SK-N-SH treated with all-trans-retinoic acid at 6 μM for 48 hours (cell line): Measurements from ENCODE around the gene CES3.

Experiments
- ARNTL ChIP-seq: fragments of 450-650 bp; formaldehyde crosslinking; IDR thresholded peaks from 2 replicates; pipeline ENCODE4 v1.5.0; 2020; ENCODE audit warnings: low read depth, mild to moderate bottlenecking, moderate library complexity, borderline replicate concordance
- OSR1 ChIP-seq: fragments of 250-450 bp; sonication (Bioruptor Pico); IDR thresholded peaks from 2 replicates; pipeline ENCODE4 v1.8.0; 2022; ENCODE audit warnings: moderate library complexity, mild to moderate bottlenecking, inconsistent platforms
- SNAI2 ChIP-seq: fragments of 250-450 bp; sonication (Bioruptor Pico); IDR thresholded peaks from 2 replicates; pipeline ENCODE4 v1.5.0; 2020; ENCODE audit warnings: mild to moderate bottlenecking, moderate library complexity
- TF ChIP-seq, protein P1 (sequence below): fragments of 250-450 bp; sonication (Bioruptor Pico); IDR thresholded peaks from 2 replicates; pipeline ENCODE4 v1.8.0; 2020; ENCODE audit warnings: mild to moderate bottlenecking, moderate library complexity, borderline replicate concordance
- TF ChIP-seq, protein P2 (sequence below): fragments of 250-450 bp; sonication (Bioruptor Pico); IDR thresholded peaks from 2 replicates; pipeline ENCODE4 v1.5.0; 2020; ENCODE audit warnings: mild to moderate bottlenecking, moderate library complexity
- TF ChIP-seq, protein P3 (sequence below): fragments of 250-450 bp; sonication (Bioruptor Pico); IDR thresholded peaks from 2 replicates; pipeline ENCODE4 v1.5.1; 2020; ENCODE audit warnings: low read depth, mild to moderate bottlenecking, moderate library complexity

DNA sequence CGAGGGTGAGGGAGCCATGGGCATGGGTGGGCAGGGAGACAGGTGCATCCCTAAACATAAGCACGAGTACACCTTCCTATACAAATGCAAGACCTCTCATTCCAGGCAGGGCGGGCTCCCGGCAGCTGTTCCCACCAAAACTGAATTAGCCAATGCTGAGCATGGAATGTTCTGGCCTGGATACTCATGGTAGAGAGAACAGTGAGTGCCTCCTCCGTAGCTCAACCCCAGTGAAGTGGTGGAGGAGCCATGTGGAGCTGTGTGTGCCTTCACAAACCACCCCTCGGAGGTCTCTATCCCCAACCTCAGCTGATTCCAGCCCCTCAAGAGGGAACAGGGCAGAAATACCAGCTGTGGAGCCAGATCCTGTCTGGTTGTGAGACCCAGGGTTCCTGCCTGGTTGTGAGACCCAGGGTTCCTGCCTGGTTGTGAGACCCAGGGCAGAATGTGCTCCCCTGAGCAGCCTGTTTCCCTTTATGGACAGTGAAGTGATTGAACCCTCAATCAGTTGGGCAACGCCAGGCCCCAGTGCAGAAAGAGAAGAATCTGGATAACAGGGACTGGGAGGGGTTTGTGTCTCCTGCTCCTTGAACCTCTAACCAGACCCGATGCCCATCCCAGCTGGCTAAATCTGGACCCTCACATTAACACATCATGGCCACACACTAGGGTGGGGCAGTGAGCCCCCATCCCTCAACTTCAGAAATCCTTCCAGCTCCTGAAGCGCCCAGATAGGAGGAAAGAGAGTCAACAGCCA, 40.0 kb upstream of the CES3 start:
- TF ChIP-seq ARNTL (CRISPR knock-in tag), result no peak
- TF ChIP-seq, protein P1, sequence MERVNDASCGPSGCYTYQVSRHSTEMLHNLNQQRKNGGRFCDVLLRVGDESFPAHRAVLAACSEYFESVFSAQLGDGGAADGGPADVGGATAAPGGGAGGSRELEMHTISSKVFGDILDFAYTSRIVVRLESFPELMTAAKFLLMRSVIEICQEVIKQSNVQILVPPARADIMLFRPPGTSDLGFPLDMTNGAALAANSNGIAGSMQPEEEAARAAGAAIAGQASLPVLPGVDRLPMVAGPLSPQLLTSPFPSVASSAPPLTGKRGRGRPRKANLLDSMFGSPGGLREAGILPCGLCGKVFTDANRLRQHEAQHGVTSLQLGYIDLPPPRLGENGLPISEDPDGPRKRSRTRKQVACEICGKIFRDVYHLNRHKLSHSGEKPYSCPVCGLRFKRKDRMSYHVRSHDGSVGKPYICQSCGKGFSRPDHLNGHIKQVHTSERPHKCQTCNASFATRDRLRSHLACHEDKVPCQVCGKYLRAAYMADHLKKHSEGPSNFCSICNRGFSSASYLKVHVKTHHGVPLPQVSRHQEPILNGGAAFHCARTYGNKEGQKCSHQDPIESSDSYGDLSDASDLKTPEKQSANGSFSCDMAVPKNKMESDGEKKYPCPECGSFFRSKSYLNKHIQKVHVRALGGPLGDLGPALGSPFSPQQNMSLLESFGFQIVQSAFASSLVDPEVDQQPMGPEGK (CRISPR knock-in tag), result no peak
- no peak for TF ChIP-seq SNAI2 (CRISPR knock-in tag)
- TF ChIP-seq, protein P2, sequence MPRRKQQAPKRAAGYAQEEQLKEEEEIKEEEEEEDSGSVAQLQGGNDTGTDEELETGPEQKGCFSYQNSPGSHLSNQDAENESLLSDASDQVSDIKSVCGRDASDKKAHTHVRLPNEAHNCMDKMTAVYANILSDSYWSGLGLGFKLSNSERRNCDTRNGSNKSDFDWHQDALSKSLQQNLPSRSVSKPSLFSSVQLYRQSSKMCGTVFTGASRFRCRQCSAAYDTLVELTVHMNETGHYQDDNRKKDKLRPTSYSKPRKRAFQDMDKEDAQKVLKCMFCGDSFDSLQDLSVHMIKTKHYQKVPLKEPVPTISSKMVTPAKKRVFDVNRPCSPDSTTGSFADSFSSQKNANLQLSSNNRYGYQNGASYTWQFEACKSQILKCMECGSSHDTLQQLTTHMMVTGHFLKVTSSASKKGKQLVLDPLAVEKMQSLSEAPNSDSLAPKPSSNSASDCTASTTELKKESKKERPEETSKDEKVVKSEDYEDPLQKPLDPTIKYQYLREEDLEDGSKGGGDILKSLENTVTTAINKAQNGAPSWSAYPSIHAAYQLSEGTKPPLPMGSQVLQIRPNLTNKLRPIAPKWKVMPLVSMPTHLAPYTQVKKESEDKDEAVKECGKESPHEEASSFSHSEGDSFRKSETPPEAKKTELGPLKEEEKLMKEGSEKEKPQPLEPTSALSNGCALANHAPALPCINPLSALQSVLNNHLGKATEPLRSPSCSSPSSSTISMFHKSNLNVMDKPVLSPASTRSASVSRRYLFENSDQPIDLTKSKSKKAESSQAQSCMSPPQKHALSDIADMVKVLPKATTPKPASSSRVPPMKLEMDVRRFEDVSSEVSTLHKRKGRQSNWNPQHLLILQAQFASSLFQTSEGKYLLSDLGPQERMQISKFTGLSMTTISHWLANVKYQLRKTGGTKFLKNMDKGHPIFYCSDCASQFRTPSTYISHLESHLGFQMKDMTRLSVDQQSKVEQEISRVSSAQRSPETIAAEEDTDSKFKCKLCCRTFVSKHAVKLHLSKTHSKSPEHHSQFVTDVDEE (CRISPR knock-in tag), result no peak
- TF ChIP-seq, protein P3, sequence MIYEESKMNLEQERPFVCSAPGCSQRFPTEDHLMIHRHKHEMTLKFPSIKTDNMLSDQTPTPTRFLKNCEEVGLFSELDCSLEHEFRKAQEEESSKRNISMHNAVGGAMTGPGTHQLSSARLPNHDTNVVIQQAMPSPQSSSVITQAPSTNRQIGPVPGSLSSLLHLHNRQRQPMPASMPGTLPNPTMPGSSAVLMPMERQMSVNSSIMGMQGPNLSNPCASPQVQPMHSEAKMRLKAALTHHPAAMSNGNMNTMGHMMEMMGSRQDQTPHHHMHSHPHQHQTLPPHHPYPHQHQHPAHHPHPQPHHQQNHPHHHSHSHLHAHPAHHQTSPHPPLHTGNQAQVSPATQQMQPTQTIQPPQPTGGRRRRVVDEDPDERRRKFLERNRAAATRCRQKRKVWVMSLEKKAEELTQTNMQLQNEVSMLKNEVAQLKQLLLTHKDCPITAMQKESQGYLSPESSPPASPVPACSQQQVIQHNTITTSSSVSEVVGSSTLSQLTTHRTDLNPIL (CRISPR knock-in tag), result no peak
- no peak for TF ChIP-seq OSR1 (CRISPR knock-in tag)
